Kidney (tissue), 14 donors: ENCODE data around the gene PCDH9. TPM values are rescaled to one million over a fixed set of nuclear protein-coding genes. Genes with fewer than 3 reads are reported as not detected.

Experiments
- DNase-seq, 5 donors: peaks; one replicate each; pipeline ENCODE4 v3.0.0-alpha.2; 2013 to 2020
- FAIRE-seq: peaks from 2 replicates; lab custom pipeline; 2012; peaks lifted over from hg19 to GRCh38; lab: Jason Lieb, UNC
- H3K27ac ChIP-seq, 2 donors: one replicate each; pipeline ENCODE4 v1.7.0; 2013; ENCODE audit warnings: low read depth in 2 of 2, low read length in 2 of 2, inconsistent platforms in 1 of 2
- H3K27me3 ChIP-seq: one replicate; pipeline ENCODE4 v1.7.1; 2013; ENCODE audit warnings: low read length, inconsistent platforms; ENCODE audit not compliant: control insufficient read depth, insufficient read depth
- H3K36me3 ChIP-seq, 3 donors: one replicate each; pipeline versions ENCODE4 v1.7.0 to v1.7.1; 2013; ENCODE audit warnings: low read length in 3 of 3, control low read depth in 1 of 3, inconsistent platforms in 1 of 3; ENCODE audit not compliant: insufficient read depth in 3 of 3, control insufficient read depth in 2 of 3
- H3K4me1 ChIP-seq, 3 donors: one replicate each; pipeline versions ENCODE4 v1.7.0 to v1.7.1; 2013; ENCODE audit warnings: low read length in 3 of 3, inconsistent platforms in 1 of 3, low read depth in 1 of 3; ENCODE audit not compliant: control insufficient read depth in 2 of 3, insufficient read depth in 2 of 3
- H3K4me3 ChIP-seq, 3 donors: one replicate each; pipeline versions ENCODE4 v1.7.0 to v1.8.1; 2013; ENCODE audit warnings: low read length in 3 of 3, control low read depth in 1 of 3, inconsistent platforms in 1 of 3
- H3K9ac ChIP-seq, 3 donors: one replicate each; pipeline versions ENCODE4 v1.7.0 to v1.7.1; 2013; ENCODE audit warnings: low read length in 3 of 3, control low read depth in 1 of 3, inconsistent platforms in 1 of 3
- H3K9me3 ChIP-seq, 3 donors: one replicate each; pipeline versions ENCODE4 v1.7.0 to v1.7.1; 2013; ENCODE audit warnings: low read length in 3 of 3, control low read depth in 1 of 3, inconsistent platforms in 1 of 3; ENCODE audit not compliant: control insufficient read depth in 2 of 3, insufficient read depth in 1 of 3
- CTCF ChIP-seq: IDR thresholded peaks from 3 replicates; pipeline ENCODE4 v1.5.1; 2012; ENCODE audit warnings: mild to moderate bottlenecking, moderate library complexity, borderline replicate concordance; ENCODE audit not compliant: insufficient read depth; ENCODE audit errors: extremely low read depth
- intact Hi-C: fragments of 100-400 bp; cut with DNase I; formaldehyde crosslinking; loops from one replicate; pipeline ENCODE4 v1.11.1; 2022
- polyA plus RNA-seq: library from polyadenylated mRNA; stranded (reverse); fragments of 350-450 nt; fragmentation: Illumina TruSeq; extraction: RNeasy Lipid Tissue Mini Kit (QIAGEN cat#74804); gene quantifications from one replicate; pipeline ENCODE4 v1.2.3, GENCODE V29; 2014; ENCODE audit warnings: low read depth, low replicate concordance; ENCODE audit not compliant: insufficient read depth
- total RNA-seq: library from RNA; stranded (reverse); fragmentation: NEBNext Ultra II Directional; extraction: Animal tissue kit (Norgen Biotek cat#: 25700); gene quantifications from one replicate; pipeline ENCODE4 v1.2.1, GENCODE V29; 2021
- donor health status: control.
- donor health status: control.
- donor health status: control.
- donor health status: control.
- donor health status: control.
- donor health status: DM: yes; HTN: yes; CAD: no.
- donor health status: Normal renal cell carcinoma (clear cell type).

Gene PCDH9
- total and polyA plus RNA-seq, 2 donors from 2014 or later: 1.6 to 9.5 TPM

GRCh38 chr13:66994097-66994496 is 236.0 kb downstream of the PCDH9 start:
- peak overlapping the region; percentile 44 to 70 (median 59) for H3K4me3 ChIP-seq
- FAIRE-seq: no peak

GRCh38 chr13:66992719-66993118 is 237.4 kb downstream of the PCDH9 start:
- Histone ChIP-seq H3K9ac (no peak overlapping the region), H3K36me3 (no peaks in the 10 kb centered on the region), H3K27ac (no peak overlapping the region), H3K27me3 (no peaks in the 10 kb centered on the region), H3K9me3 (no peaks in the 10 kb centered on the region), H3K4me3 (no peak overlapping the region), H3K4me1 (no peaks in the 10 kb centered on the region)
- DNase-seq (no peak), FAIRE-seq (no peak)
- intact Hi-C loops: no loop called here
- TF ChIP-seq CTCF: no peak

More at GRCh38 chr13:66994097-66994496, 236.0 kb downstream of the PCDH9 start:
- Histone ChIP-seq H3K9ac (peak overlapping the region in 1 of 3 donors; percentile 3), H3K27me3 (no peaks in the 10 kb centered on the region), H3K4me1 (no peaks in the 10 kb centered on the region), H3K36me3 (no peaks in the 10 kb centered on the region), H3K27ac (no peak overlapping the region), H3K9me3 (no peaks in the 10 kb centered on the region)
- TF ChIP-seq CTCF: peak; percentile 58
- peak; percentile 74 to 89 (median 79) for DNase-seq
- intact Hi-C loops: no loop called here

GRCh38 chr13:66992183-66992582 is 238.0 kb downstream of the PCDH9 start:
- H3K9me3 ChIP-seq: no peaks in the 10 kb centered on the region
- no peaks in the 10 kb centered on the region for H3K4me1 ChIP-seq
- no peaks in the 10 kb centered on the region for H3K36me3 ChIP-seq
- intact Hi-C loops: no loop called here
- FAIRE-seq: no peak
- no peak for TF ChIP-seq CTCF
- no peak for DNase-seq
- H3K27ac ChIP-seq: no peak overlapping the region
- H3K4me3 ChIP-seq: no peak overlapping the region
- no peaks in the 10 kb centered on the region for H3K27me3 ChIP-seq
- H3K9ac ChIP-seq: no peak overlapping the region

GRCh38 chr13:66984241-66984640 is 245.9 kb downstream of the PCDH9 start:
- no peaks in the 10 kb centered on the region for H3K4me1 ChIP-seq
- H3K4me3 ChIP-seq: no peak overlapping the region
- no peak overlapping the region for H3K27ac ChIP-seq
- no peak overlapping the region for H3K9ac ChIP-seq
- no peaks in the 10 kb centered on the region for H3K9me3 ChIP-seq
- no peak for FAIRE-seq
- no peaks in the 10 kb centered on the region for H3K36me3 ChIP-seq
- H3K27me3 ChIP-seq: no peaks in the 10 kb centered on the region
- no peak for DNase-seq
- TF ChIP-seq CTCF: no peak
- intact Hi-C loops: no loop called here
